Adipocyte (in vitro differentiated cells): ENCODE data around the gene ASTN2.

Source experiments
- DNase-seq: peaks from one replicate; pipeline ENCODE4 v3.0.0-alpha.2; 2015; ENCODE audit warnings: low read depth
- H3K27me3 ChIP-seq: replicated peaks from 2 replicates; pipeline ENCODE4 v1.7.0; 2013; ENCODE audit warnings: mild to moderate bottlenecking, low read length, moderate library complexity; ENCODE audit not compliant: control insufficient read depth, insufficient read depth
- H3K36me3 ChIP-seq: 2 replicates; pipeline ENCODE4 v1.7.0; 2013; ENCODE audit warnings: low read length, mild to moderate bottlenecking, moderate library complexity; ENCODE audit not compliant: control insufficient read depth, insufficient read depth, severe bottlenecking
- H3K4me1 ChIP-seq: 2 replicates; pipeline ENCODE4 v1.7.0; 2013; ENCODE audit warnings: mild to moderate bottlenecking, low read length, moderate library complexity; ENCODE audit not compliant: control insufficient read depth, insufficient read depth
- H3K4me3 ChIP-seq: 2 replicates; pipeline ENCODE4 v1.7.0; 2013; ENCODE audit warnings: mild to moderate bottlenecking, low read length, moderate library complexity
- H3K9ac ChIP-seq: 2 replicates; pipeline ENCODE4 v1.7.0; 2013; ENCODE audit warnings: mild to moderate bottlenecking, low read length, moderate library complexity
- H3K9me3 ChIP-seq: 2 replicates; pipeline ENCODE4 v1.7.0; 2013; ENCODE audit warnings: mild to moderate bottlenecking, low read length, moderate library complexity; ENCODE audit not compliant: control insufficient read depth

Gene ASTN2

DNA sequence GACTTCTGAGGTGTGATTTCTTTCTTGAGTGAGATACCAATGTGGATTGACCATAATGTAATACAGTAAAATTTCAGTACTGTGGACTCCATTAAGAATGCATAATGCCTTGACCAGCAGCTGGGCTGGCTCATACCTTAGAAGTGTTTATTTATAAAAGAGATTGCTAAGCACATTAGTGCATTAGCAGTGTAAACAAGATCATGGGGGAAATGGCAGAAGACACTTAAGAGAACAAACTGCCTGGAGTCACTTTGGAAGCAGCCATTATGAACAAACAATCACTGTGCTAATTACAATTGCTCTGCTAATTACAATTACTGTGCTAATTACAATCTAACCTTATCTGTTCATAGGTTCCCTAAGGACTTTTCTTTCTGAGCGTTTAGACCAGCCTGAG, 623.5 kb downstream of the ASTN2 start:
- Histone ChIP-seq H3K9ac (no peak overlapping the region), H3K27me3 (peaks cover 8% of the 10 kb centered on the region), H3K4me1 (no peaks in the 10 kb centered on the region), H3K4me3 (no peak overlapping the region), H3K36me3 (no peaks in the 10 kb centered on the region), H3K9me3 (no peaks in the 10 kb centered on the region)
- DNase-seq: no peak

DNA sequence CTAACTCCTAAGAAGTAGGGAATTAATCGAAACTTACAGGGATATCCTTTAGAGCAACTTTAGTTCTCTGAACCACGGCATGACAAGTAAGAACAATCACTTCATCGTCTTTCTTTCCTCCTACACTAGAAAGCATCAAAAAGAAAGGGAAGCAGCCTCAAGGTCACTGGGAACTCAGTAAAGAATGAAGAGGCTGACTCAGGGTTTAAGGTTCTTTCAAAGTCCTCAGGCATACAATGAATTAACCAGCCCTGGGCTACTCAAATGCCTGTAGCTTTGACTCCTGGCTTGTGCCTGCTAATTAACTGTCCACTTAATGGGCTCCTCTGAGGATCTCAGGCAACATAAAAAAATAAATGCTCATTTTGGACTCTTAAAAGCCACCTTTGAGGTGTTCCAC, 625.8 kb downstream of the ASTN2 start:
- H3K36me3 ChIP-seq: no peaks in the 10 kb centered on the region
- H3K4me3 ChIP-seq: no peak overlapping the region
- DNase-seq: no peak
- no peak overlapping the region for H3K9ac ChIP-seq
- H3K4me1 ChIP-seq: no peaks in the 10 kb centered on the region
- peaks cover 4% of the 10 kb centered on the region for H3K27me3 ChIP-seq
- H3K9me3 ChIP-seq: no peaks in the 10 kb centered on the region

DNA sequence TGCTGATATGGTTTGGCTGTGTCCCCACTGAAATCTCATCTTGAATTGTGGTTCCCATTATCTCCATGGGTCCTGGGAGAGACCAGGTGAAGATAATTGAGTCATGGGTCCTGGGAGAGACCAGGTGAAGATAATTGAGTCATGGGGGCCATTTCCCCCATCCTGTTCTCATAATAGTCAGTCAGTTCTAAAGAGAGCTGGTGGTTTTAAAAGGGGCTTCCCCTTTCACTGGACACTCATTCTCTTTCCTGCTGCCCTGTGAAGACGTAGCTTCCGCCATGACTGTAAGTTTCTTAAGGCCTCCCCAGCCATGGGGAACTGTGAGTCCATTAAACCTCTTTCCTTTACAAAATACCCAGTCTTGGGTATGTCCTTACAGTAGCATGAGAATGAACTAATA, 628.1 kb downstream of the ASTN2 start:
- Histone ChIP-seq H3K4me3 (no peak overlapping the region), H3K27me3 (peaks cover 14% of the 10 kb centered on the region), H3K36me3 (no peaks in the 10 kb centered on the region), H3K9me3 (no peaks in the 10 kb centered on the region), H3K4me1 (no peaks in the 10 kb centered on the region), H3K9ac (no peak overlapping the region)
- no peak for DNase-seq

DNA sequence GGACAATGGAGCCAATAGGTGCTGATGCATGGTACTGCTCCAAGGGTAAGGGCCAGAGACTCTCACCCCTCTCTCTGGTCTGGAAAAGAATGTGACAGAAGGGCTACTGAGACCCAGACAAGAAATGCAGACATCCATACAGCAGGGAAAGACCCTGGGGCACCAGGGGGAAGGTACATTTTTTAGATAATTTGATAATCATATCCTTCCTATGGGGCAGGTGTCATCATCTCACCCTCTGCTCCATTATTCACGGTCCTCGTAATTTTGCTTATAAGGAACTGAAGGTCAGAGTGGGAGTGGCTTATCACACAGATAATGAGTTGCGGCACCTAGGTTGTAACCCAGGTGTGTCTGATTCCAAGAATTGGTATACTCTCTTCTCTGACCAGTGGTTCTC, 637.7 kb downstream of the ASTN2 start:
- peaks cover 9% of the 10 kb centered on the region for H3K9me3 ChIP-seq
- H3K9ac ChIP-seq: no peak overlapping the region
- H3K4me3 ChIP-seq: no peak overlapping the region
- H3K27me3 ChIP-seq: peaks cover 2% of the 10 kb centered on the region
- H3K36me3 ChIP-seq: no peaks in the 10 kb centered on the region
- no peaks in the 10 kb centered on the region for H3K4me1 ChIP-seq
- DNase-seq: no peak

DNA sequence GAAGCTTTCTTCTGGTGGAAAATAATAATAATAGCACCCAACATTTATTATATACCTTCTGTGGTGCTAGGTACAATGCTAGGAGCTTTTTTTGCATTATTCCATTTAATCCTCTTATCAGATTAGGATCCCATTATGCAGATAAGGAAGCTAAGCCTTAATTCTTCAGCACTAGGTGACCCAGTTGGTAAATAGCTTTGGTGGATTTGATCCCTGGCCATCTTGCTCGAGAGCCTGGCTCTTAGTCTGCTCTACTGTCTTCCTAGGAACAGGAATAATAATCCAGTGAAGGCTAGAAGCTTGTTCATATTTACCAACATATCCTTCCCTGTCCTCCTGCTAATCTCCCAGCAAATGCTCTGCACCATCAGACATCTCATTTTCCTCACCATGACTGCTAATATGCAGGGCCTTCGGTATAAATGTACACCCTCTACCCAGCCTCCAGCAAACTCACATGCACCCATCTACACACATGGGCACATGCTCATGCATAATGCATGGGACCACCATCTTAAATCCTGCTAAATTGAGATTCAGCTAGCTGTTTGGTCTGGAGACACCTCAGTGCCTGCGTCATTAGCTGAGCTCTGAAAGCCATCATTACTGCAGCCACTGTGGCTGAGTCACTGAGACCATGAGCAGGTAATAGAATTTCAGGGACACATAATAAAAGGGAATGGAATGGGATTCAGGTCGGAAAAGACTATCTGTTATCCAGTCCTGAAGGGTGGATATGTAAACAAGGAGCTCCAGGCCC, 640.3 kb downstream of the ASTN2 start:
- Histone ChIP-seq H3K4me3 (no peak overlapping the region), H3K27me3 (peaks cover 4% of the 10 kb centered on the region), H3K36me3 (no peaks in the 10 kb centered on the region), H3K4me1 (no peaks in the 10 kb centered on the region), H3K9me3 (peaks cover 8% of the 10 kb centered on the region), H3K9ac (no peak overlapping the region)
- DNase-seq: no peak

GRCh38 chr9:116767219-116767618, 647.6 kb downstream of the ASTN2 start:
- DNase-seq: no peak
- no peaks in the 10 kb centered on the region for H3K4me1 ChIP-seq
- no peaks in the 10 kb centered on the region for H3K9me3 ChIP-seq
- H3K27me3 ChIP-seq: peaks cover 4% of the 10 kb centered on the region
- H3K4me3 ChIP-seq: no peak overlapping the region
- H3K9ac ChIP-seq: no peak overlapping the region
- H3K36me3 ChIP-seq: no peaks in the 10 kb centered on the region

DNA sequence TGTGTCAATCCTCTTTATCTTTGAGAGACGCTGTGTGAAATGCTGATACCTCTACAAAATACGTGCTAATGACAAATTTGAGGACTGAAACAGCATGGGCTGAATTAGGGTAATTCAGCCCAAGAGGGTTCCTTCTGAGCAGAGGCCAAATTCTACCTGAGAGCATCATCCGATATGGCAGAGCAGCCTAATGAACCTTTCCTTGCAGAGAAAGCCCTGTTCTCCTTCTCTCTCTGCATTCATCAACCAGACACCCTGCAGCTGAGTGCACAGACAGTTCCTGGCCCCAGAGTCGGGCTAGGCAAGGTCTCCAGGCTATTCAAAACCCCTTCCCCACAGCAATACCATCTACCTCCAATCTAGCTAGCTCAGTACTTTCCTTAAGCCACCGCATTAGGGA, 649.8 kb downstream of the ASTN2 start:
- Histone ChIP-seq H3K9ac (no peak overlapping the region), H3K27me3 (no peaks in the 10 kb centered on the region), H3K36me3 (no peaks in the 10 kb centered on the region), H3K4me1 (no peaks in the 10 kb centered on the region), H3K9me3 (no peaks in the 10 kb centered on the region), H3K4me3 (no peak overlapping the region)
- DNase-seq: no peak

- H3K27me3 ChIP-seq: no peaks in the 10 kb centered on the region
- no peak overlapping the region for H3K9ac ChIP-seq
- no peaks in the 10 kb centered on the region for H3K36me3 ChIP-seq
- no peak overlapping the region for H3K4me3 ChIP-seq
- no peak for DNase-seq
- H3K4me1 ChIP-seq: no peaks in the 10 kb centered on the region
- H3K9me3 ChIP-seq: no peaks in the 10 kb centered on the region
Observed at GRCh38 chr9:116763770-116764169, 651.1 kb downstream of the ASTN2 start.

DNA sequence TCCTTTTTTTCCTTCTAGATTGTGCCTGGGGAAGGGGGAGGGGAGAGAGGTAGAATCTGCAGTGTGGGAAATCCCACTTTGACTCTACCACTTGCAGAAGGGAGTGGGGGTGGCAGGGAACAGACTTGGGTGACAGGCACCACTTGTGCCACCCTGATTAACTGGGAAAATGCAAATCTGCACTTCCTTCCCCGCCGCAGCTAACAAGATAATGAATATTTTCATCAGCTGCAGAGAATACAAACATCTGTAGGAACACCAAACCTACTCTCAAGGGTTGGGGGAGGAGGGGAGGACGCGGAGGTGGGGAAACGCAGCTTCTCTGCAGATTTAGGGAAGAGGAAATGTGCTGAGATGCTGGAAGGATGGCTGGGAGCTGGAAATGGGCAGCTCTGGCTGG, 654.2 kb downstream of the ASTN2 start:
- Histone ChIP-seq H3K4me3 (no peak overlapping the region), H3K4me1 (no peaks in the 10 kb centered on the region), H3K36me3 (no peaks in the 10 kb centered on the region), H3K9ac (no peak overlapping the region), H3K9me3 (no peaks in the 10 kb centered on the region), H3K27me3 (no peaks in the 10 kb centered on the region)
- no peak for DNase-seq

GRCh38 chr9:116757030-116757429, 657.8 kb downstream of the ASTN2 start:
- DNase-seq: no peak
- H3K4me3 ChIP-seq: no peak overlapping the region
- no peaks in the 10 kb centered on the region for H3K4me1 ChIP-seq
- no peak overlapping the region for H3K9ac ChIP-seq
- H3K27me3 ChIP-seq: no peaks in the 10 kb centered on the region
- no peaks in the 10 kb centered on the region for H3K36me3 ChIP-seq
- H3K9me3 ChIP-seq: no peaks in the 10 kb centered on the region

- no peaks in the 10 kb centered on the region for H3K9me3 ChIP-seq
- no peak for DNase-seq
- H3K27me3 ChIP-seq: no peaks in the 10 kb centered on the region
Observed at GRCh38 chr9:116753389-116753788, 661.5 kb downstream of the ASTN2 start.

DNA sequence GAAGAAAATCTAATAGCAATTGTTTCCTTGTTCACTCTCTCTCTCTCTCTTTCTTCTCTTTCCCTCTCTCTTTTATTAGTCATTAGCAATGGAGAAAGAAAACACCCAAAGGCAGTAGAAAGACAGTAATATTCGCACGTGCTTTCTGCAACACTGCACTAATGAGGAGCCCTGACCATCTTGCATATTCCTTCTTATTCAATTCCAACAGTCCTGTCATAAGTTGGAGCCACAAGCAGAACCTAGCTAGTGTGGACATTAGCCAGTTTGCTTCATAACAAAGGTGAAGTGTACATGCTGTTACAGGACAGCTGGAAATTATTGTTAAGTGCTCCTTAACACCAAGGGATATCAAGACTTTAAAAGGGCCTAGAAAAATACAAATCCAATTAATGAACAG, 664.3 kb downstream of the ASTN2 start:
- no peak overlapping the region for H3K4me3 ChIP-seq
- H3K9me3 ChIP-seq: no peaks in the 10 kb centered on the region
- H3K4me1 ChIP-seq: peaks cover under 1% of the 10 kb centered on the region
- H3K27me3 ChIP-seq: no peaks in the 10 kb centered on the region
- no peak overlapping the region for H3K9ac ChIP-seq
- DNase-seq: no peak
- no peaks in the 10 kb centered on the region for H3K36me3 ChIP-seq

More at GRCh38 chr9:116753389-116753788, 661.5 kb downstream of the ASTN2 start:
- H3K4me1 ChIP-seq: no peaks in the 10 kb centered on the region
- H3K9ac ChIP-seq: no peak overlapping the region
- no peaks in the 10 kb centered on the region for H3K36me3 ChIP-seq
- no peak overlapping the region for H3K4me3 ChIP-seq
